C4-2B (cell line): ENCODE measurements around the gene PPP1R12B.

ENCODE experiments used
- ZFX ChIP-seq: fragments of 450-650 bp; IDR thresholded peaks from 2 replicates; pipeline ENCODE4 v1.6.1; 2017
- TF ChIP-seq, protein P1 (sequence below): fragments of 450-650 bp; conservative IDR thresholded peaks from 2 replicates; pipeline ENCODE4 v1.5.1; 2017; ENCODE audit warnings: mild to moderate bottlenecking

DNA sequence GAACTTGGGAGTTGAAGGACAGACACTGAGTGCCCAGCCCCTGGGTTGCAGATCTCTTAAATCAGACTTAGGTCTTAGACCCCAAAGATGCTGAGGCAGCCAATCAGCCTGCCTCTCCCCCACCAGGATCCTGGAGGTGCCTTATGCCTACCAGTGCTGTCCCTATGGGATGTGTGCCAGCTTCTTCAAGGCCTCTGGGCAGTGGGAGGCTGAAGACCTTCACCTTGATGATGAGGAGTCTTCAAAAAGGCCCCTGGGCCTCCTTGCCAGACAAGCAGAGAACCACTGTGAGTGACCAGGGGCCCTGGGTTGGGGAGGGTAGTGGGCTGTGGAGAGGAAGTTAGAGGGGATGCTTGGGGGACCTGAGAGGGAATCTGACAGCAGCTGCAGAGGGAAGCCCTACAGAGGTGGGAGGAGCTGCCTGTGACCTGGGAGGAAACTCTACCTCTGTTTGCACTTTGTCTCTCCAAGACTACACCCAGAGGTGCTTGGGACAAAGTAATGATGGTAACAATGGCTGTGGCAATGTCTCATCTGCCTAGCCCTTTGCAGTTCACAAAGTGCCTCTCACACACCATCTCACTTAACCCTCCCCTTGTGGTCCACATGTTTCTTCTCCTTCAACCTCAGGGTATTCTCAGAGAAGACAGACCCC, 38.3 kb upstream of the PPP1R12B start:
- TF ChIP-seq, protein P1, sequence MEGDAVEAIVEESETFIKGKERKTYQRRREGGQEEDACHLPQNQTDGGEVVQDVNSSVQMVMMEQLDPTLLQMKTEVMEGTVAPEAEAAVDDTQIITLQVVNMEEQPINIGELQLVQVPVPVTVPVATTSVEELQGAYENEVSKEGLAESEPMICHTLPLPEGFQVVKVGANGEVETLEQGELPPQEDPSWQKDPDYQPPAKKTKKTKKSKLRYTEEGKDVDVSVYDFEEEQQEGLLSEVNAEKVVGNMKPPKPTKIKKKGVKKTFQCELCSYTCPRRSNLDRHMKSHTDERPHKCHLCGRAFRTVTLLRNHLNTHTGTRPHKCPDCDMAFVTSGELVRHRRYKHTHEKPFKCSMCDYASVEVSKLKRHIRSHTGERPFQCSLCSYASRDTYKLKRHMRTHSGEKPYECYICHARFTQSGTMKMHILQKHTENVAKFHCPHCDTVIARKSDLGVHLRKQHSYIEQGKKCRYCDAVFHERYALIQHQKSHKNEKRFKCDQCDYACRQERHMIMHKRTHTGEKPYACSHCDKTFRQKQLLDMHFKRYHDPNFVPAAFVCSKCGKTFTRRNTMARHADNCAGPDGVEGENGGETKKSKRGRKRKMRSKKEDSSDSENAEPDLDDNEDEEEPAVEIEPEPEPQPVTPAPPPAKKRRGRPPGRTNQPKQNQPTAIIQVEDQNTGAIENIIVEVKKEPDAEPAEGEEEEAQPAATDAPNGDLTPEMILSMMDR, result no peak
- no peak for TF ChIP-seq ZFX
